Dermis microvascular lymphatic vessel endothelial cell (primary cell): Measurements from ENCODE around the gene ODAD3. TPM values are rescaled to one million over a fixed set of nuclear protein-coding genes. Genes with fewer than 3 reads are reported as not detected.
A peak's percentile ranks its signal among the peaks of the same experiment; 100 is the strongest.

Experiments
- DNase-seq, 2 donors: peaks; one replicate each; pipeline versions ENCODE4 v3.0.0 to v3.0.0-alpha.2; 2010; ENCODE audit warnings: low read depth in 2 of 2
- total RNA-seq: library from RNA; depleted of rRNA; stranded (reverse); fragments of >200 nt; gene quantifications from 2 replicates; pipeline ENCODE4 v1.2.1, GENCODE V29; 2014

The ODAD3 gene
- total RNA-seq, 1 donor from 2014 or later, result under 0.01 TPM

- DNase-seq, result peak in 1 of 2 donors; percentile 44
Measured at GRCh38 chr19:11377237-11377636, 57.7 kb downstream of the ODAD3 start.

- peak; percentile 51 to 57 for DNase-seq
Measured at GRCh38 chr19:11375143-11375948, 59.6 kb downstream of the ODAD3 start.

- DNase-seq, result peak; percentile 99 to 100
Measured at GRCh38 chr19:11374433-11375142, 60.3 kb downstream of the ODAD3 start, which contains the start of gene SWSAP1. SWSAP1 (plus strand) TSS chr19:11374666; CDS start chr19:11374681, 15 bp downstream.

GRCh38 chr19:11373885-11374432 lies 61.0 kb downstream of the ODAD3 start:
- DNase-seq, result no peak

GRCh38 chr19:11373166-11373884 lies 61.6 kb downstream of the ODAD3 start:
- no peak for DNase-seq

GRCh38 chr19:11370744-11371143 lies 64.2 kb downstream of the ODAD3 start:
- DNase-seq, result no peak

Other genes starting within 250 kb of the ODAD3 start
- gene KANK2, start 237.6 kb downstream of the ODAD3 start, total RNA-seq, result 45.6 and 127 TPM in 2 replicates
- gene ANGPTL8, start 195.5 kb downstream of the ODAD3 start, total RNA-seq, result not detected in 2 replicates
- 56.1 and 92.4 TPM in 2 replicates for gene DOCK6, start 172.6 kb downstream of the ODAD3 start, total RNA-seq
- not detected in 2 replicates for gene TSPAN16, start 139.0 kb downstream of the ODAD3 start, total RNA-seq
- 34.7 and 35.5 TPM in 2 replicates for gene RAB3D, start 95.5 kb downstream of the ODAD3 start, total RNA-seq
- 77.7 and 127 TPM in 2 replicates for gene TMEM205, start 88.9 kb downstream of the ODAD3 start, total RNA-seq
- gene CCDC159, start 88.6 kb downstream of the ODAD3 start, total RNA-seq, result 3.9 and 7.0 TPM in 2 replicates
- 4.2 and 10.1 TPM in 2 replicates for gene PLPPR2, start 79.7 kb downstream of the ODAD3 start, total RNA-seq
- 1.0 and 1.1 TPM in 2 replicates for gene SWSAP1, start 60.5 kb downstream of the ODAD3 start, total RNA-seq
- gene EPOR, start 50.8 kb downstream of the ODAD3 start, total RNA-seq, result 4.2 and 6.8 TPM in 2 replicates
- 0.63 and 0.64 TPM in 2 replicates for gene RGL3, start 15.8 kb downstream of the ODAD3 start, total RNA-seq
- 101 and 136 TPM in 2 replicates for gene PRKCSH, start 514 bp upstream of the ODAD3 start, total RNA-seq
- not detected in 2 replicates for gene ELAVL3, start 45.9 kb upstream of the ODAD3 start, total RNA-seq
- 5.3 and 5.4 TPM in 2 replicates for gene ZNF653, start 70.7 kb upstream of the ODAD3 start, total RNA-seq
- gene ECSIT, start 94.0 kb upstream of the ODAD3 start, total RNA-seq, result 22.4 and 22.6 TPM in 2 replicates
- gene CNN1, start 103.7 kb upstream of the ODAD3 start, total RNA-seq, result not detected in 2 replicates
- gene ELOF1, start 124.1 kb upstream of the ODAD3 start, total RNA-seq, result 23.8 and 24.1 TPM in 2 replicates
- 0.26 and 0.38 TPM in 2 replicates for gene ACP5, start 142.5 kb upstream of the ODAD3 start, total RNA-seq
- 17.3 and 21.4 TPM in 2 replicates for gene ZNF627, start 162.4 kb upstream of the ODAD3 start, total RNA-seq